K562 (cell line): Measurements from ENCODE around the gene THUMPD2. TPM values are rescaled to one million over a fixed set of nuclear protein-coding genes. Genes with fewer than 3 reads are reported as not detected.

Experiments used
- ATAC-seq: fragments of 200-7000 bp; cut with Tn5 transposase; 3 replicates; pipeline ENCODE4 v1.9.1; 2020; ENCODE audit warnings: moderate library complexity
- BruUV-seq: library from RNA; stranded (reverse); fragments of 400-500 nt; replicated peaks from 2 replicates; lab custom pipeline; 2021; lab: Mats Ljungman, UMichigan
- CTCF ChIA-PET: fragments of 300-600 bp; formaldehyde crosslinking; extraction: SDS; loops from one replicate; lab custom pipeline; 2021; ENCODE audit warnings: low intra/inter-chr PET ratio; lab: Yijun Ruan, JAX
- POLR2A ChIA-PET: fragments of 300-600, 350-650 bp; sonication (Branson Sonifier 250); formaldehyde crosslinking; extraction: SDS; loops from one replicate; lab custom pipeline; 2021; ENCODE audit warnings: antibody characterized with exemption, inconsistent platforms; lab: Yijun Ruan, JAX
- DNase-seq, 4 experiments: peaks; one replicate each; pipeline versions ENCODE4 v3.0.0 to v3.0.0-alpha.2; 2011 to 2018; ENCODE audit warnings: low spot score in 3 of 4, mixed read lengths in 3 of 4; ENCODE audit errors: extremely low read depth in 1 of 4
- FAIRE-seq: peaks from 2 replicates; lab custom pipeline; 2011; peaks lifted over from hg19 to GRCh38; lab: Jason Lieb, UNC
- H2AFZ ChIP-seq: 2 replicates; pipeline ENCODE4 v1.6.0; 2011; ENCODE audit warnings: low read depth, low read length, control low read depth, inconsistent platforms
- H3K27ac ChIP-seq: fragments of 200-600 bp; 3 replicates; pipeline ENCODE4 v1.8.0; 2011; ENCODE audit warnings: low read depth, mild to moderate bottlenecking, control low read depth, inconsistent platforms, low read length, moderate library complexity, mixed read lengths; ENCODE audit errors: extremely low read depth
- H3K27me3 ChIP-seq, 2 experiments: fragments of 300-600 bp in 1 of 2; 2 replicates in 1 of 2; 3 replicates in 1 of 2; pipeline versions ENCODE4 v1.6.0 to v1.8.0; 2011; ENCODE audit warnings: inconsistent platforms in 2 of 2, low read length in 2 of 2, mild to moderate bottlenecking in 1 of 2, mixed read lengths in 1 of 2, moderate library complexity in 1 of 2; ENCODE audit not compliant: control insufficient read depth in 2 of 2, insufficient read depth in 2 of 2
- H3K36me3 ChIP-seq: fragments of 300-600 bp; 3 replicates; pipeline ENCODE4 v1.8.0; 2011; ENCODE audit warnings: mild to moderate bottlenecking, low read length, inconsistent platforms; ENCODE audit not compliant: control insufficient read depth, insufficient read depth
- H3K4me1 ChIP-seq, 2 experiments: fragments of 200-600 bp in 1 of 2; replicated peaks in 1 of 2; 2 replicates in 1 of 2; 3 replicates in 1 of 2; pipeline versions ENCODE4 v1.5.1 to v1.8.0; 2011; ENCODE audit warnings: inconsistent platforms in 2 of 2, low read length in 2 of 2, mild to moderate bottlenecking in 1 of 2, mixed read lengths in 1 of 2, moderate library complexity in 1 of 2; ENCODE audit not compliant: control insufficient read depth in 2 of 2, insufficient read depth in 2 of 2
- H3K4me2 ChIP-seq: 2 replicates; pipeline ENCODE4 v1.6.1; 2011; ENCODE audit warnings: low read length, control low read depth, inconsistent platforms, mixed read lengths; ENCODE audit not compliant: insufficient read depth
- H3K4me3 ChIP-seq: fragments of 200-600 bp; sonication (generic), shearing (Covaris generic); 2 replicates; pipeline ENCODE4 v1.5.1; 2016; ENCODE audit warnings: control low read depth, inconsistent platforms
- H3K79me2 ChIP-seq: fragments of 200-600 bp; 3 replicates; pipeline ENCODE4 v1.8.0; 2011; ENCODE audit warnings: low read length, inconsistent platforms; ENCODE audit not compliant: control insufficient read depth, insufficient read depth
- H3K9ac ChIP-seq, 2 experiments: 2 replicates each; pipeline versions ENCODE4 v1.6.0 to v1.6.1; 2011; ENCODE audit warnings: low read depth in 2 of 2, low read length in 2 of 2, control low read depth in 1 of 2, inconsistent platforms in 1 of 2, mild to moderate bottlenecking in 1 of 2, mixed read lengths in 1 of 2; ENCODE audit not compliant: insufficient read depth in 1 of 2
- H3K9me1 ChIP-seq: one replicate; pipeline ENCODE4 v1.6.0; 2011; ENCODE audit warnings: inconsistent platforms, mild to moderate bottlenecking, low read length, moderate library complexity; ENCODE audit not compliant: control insufficient read depth, insufficient read depth
- H3K9me3 ChIP-seq: replicated peaks from 2 replicates; pipeline ENCODE4 v1.5.1; 2011; ENCODE audit warnings: low read depth, low read length, inconsistent platforms; ENCODE audit not compliant: control insufficient read depth, insufficient read depth
- H4K20me1 ChIP-seq: replicated peaks from 2 replicates; pipeline ENCODE4 v1.6.1; 2011; ENCODE audit warnings: low read length, inconsistent platforms, mixed read lengths; ENCODE audit not compliant: control insufficient read depth, insufficient read depth
- ELF1 ChIP-seq: fragments of 200-800 bp; sonication (Bioruptor generic); IDR thresholded peaks from 2 replicates; pipeline ENCODE4 v1.6.1; 2016; ENCODE audit warnings: missing genetic modification characterization, missing compliant biosample characterization
- FOXM1 ChIP-seq, 2 experiments: fragments of 450-650 bp in 1 of 2; sonication (generic) in 1 of 2; formaldehyde crosslinking in 1 of 2; IDR thresholded peaks; 2 replicates each; pipeline versions ENCODE4 v1.6.1 to v1.9.0; 2017 to 2022; ENCODE audit warnings: low read depth in 2 of 2, mild to moderate bottlenecking in 2 of 2, missing genetic modification reagents in 1 of 2, moderate library complexity in 1 of 2
- HDAC2 ChIP-seq: fragments of 450-650 bp; IDR thresholded peaks from 2 replicates; pipeline ENCODE4 v1.6.1; 2016; ENCODE audit warnings: mild to moderate bottlenecking
- MNT ChIP-seq, 2 experiments: fragments of 450-650 bp; conservative IDR thresholded peaks; 2 replicates each; pipeline ENCODE4 v1.6.1; 2017; ENCODE audit warnings: mild to moderate bottlenecking in 2 of 2, moderate library complexity in 2 of 2
- NR3C1 ChIP-seq: sonication (generic); formaldehyde crosslinking; IDR thresholded peaks from 2 replicates; pipeline ENCODE4 v1.8.1; 2022; ENCODE audit warnings: missing genetic modification reagents
- SNIP1 ChIP-seq: fragments of 450-650 bp; IDR thresholded peaks from 2 replicates; pipeline ENCODE4 v1.7.1; 2017; ENCODE audit warnings: low read depth, mild to moderate bottlenecking
- STAG1 ChIP-seq: sonication (generic); formaldehyde crosslinking; IDR thresholded peaks from 2 replicates; pipeline ENCODE4 v1.5.0; 2020; ENCODE audit warnings: missing genetic modification reagents, borderline replicate concordance
- TCF7 ChIP-seq: sonication (generic); IDR thresholded peaks from 2 replicates; pipeline ENCODE4 v1.6.1; 2016; ENCODE audit warnings: antibody characterized with exemption, borderline replicate concordance
- USF2 ChIP-seq: sonication (generic); formaldehyde crosslinking; IDR thresholded peaks from 2 replicates; pipeline ENCODE4 v1.5.0; 2020; ENCODE audit warnings: missing genetic modification reagents
- ZKSCAN8 ChIP-seq: fragments of 200-800 bp; sonication (Bioruptor generic); IDR thresholded peaks from 2 replicates; pipeline ENCODE4 v1.6.1; 2016; ENCODE audit warnings: missing genetic modification characterization, missing compliant biosample characterization
- ZNF175 ChIP-seq: fragments of 200-800 bp; sonication (Bioruptor generic); IDR thresholded peaks from 2 replicates; pipeline ENCODE4 v1.6.1; 2016; ENCODE audit warnings: low read depth, mild to moderate bottlenecking, missing genetic modification characterization, missing compliant biosample characterization
- ZNF282 ChIP-seq: sonication (generic); formaldehyde crosslinking; IDR thresholded peaks from 2 replicates; pipeline ENCODE4 v1.8.1; 2023; ENCODE audit warnings: missing genetic modification reagents
- WGBS: fragments of 100-300 bp; shearing (Covaris generic); methylation state at CpG from one replicate; pipeline ENCODE4 v1.1.6; 2016; ENCODE audit warnings: low coverage, mixed read lengths; ENCODE audit not compliant: insufficient coverage; ENCODE audit errors: missing lambda C conversion rate; 5-methylcytosine and 5-hydroxymethylcytosine counted together
- in situ Hi-C: fragments of 300-500 bp; cut with MboI; formaldehyde crosslinking; loops from 4 replicates; pipeline ENCODE4 v1.15.0; 2018; ENCODE audit warnings: inconsistent platforms, mixed read lengths
- intact Hi-C: fragments of 100-400 bp; cut with micrococcal nuclease; formaldehyde crosslinking; loops from 2 replicates; pipeline ENCODE4 v1.14.2; 2022
- polyA plus RNA-seq, 8 experiments: library from polyadenylated mRNA; depleted of rRNA in 4 of 8; stranded (reverse) in 5 of 8; unstranded in 3 of 8; fragments of >200 nt; fragmentation: Nextera tagmentation in 2 of 8; fragmentation: Illumina TruSeq in 1 of 8; extraction: Ambion mirVana in 2 of 8; extraction: Trizol in 1 of 8; gene quantifications; 2 replicates each; pipeline versions ENCODE4 v1.2.1 to v1.2.3, GENCODE V29; 2011 to 2014; ENCODE audit warnings: inconsistent platforms in 1 of 8, missing spikeins in 1 of 8
- total RNA-seq, 7 experiments: library from RNA; depleted of rRNA in 6 of 7; stranded (reverse); fragments of >200 nt in 6 of 7; fragmentation: Illumina TruSeq in 2 of 7; extraction: Trizol in 2 of 7; gene quantifications; 2 replicates each; pipeline versions ENCODE4 v1.2.1 to v1.2.3, GENCODE V29; 2011 to 2021; ENCODE audit warnings: low replicate concordance in 1 of 7

Gene THUMPD2
- total and polyA plus RNA-seq, 9 of the 15 experiments (the other 6 are each of a cell fraction or from before 2014, with no cell fraction given), result 9.6 to 40.4 (median 24.0) TPM

GRCh38 chr2:39803839-39804238 lies 24.8 kb upstream of the THUMPD2 start:
- no peak for TF ChIP-seq ZNF282 (CRISPR knock-in tag)
- TF ChIP-seq ELF1, result no peak
- TF ChIP-seq SNIP1, result no peak
- no peak for TF ChIP-seq MNT (conservative IDR thresholded peaks at IDR 0.05)
- TF ChIP-seq TCF7, result no peak
- TF ChIP-seq USF2 (CRISPR knock-in tag), result no peak
- TF ChIP-seq FOXM1 (IDR thresholded peaks at IDR 0.05; ENCODE audit: low read depth), result no peak
- no peak for TF ChIP-seq FOXM1 (CRISPR knock-in tag; IDR thresholded peaks at IDR 0.05; ENCODE audit: low read depth)
- TF ChIP-seq STAG1 (CRISPR knock-in tag), result no peak
- no peak for TF ChIP-seq ZKSCAN8 (CRISPR knock-in tag)
- no peak for TF ChIP-seq NR3C1 (CRISPR knock-in tag)
- no peak for TF ChIP-seq ZNF175 (CRISPR knock-in tag)
- no peak for TF ChIP-seq HDAC2
- no peak for FAIRE-seq
- intact Hi-C loops, result no loop called here
- Histone ChIP-seq H3K27ac (no peak overlapping the region), H3K79me2 (no peaks in the 10 kb centered on the region), H3K9me3 (no peaks in the 10 kb centered on the region), H3K4me2 (no peak overlapping the region), H3K9me1 (no peaks in the 10 kb centered on the region), H3K4me3 (no peak overlapping the region), H3K9ac (no peak overlapping the region), H4K20me1 (no peaks in the 10 kb centered on the region), H3K4me1 (no peaks in the 10 kb centered on the region), H3K36me3 (no peaks in the 10 kb centered on the region), H2AFZ (no peak overlapping the region), H3K27me3 (no peaks in the 10 kb centered on the region; a peak in 1 of 5 replicates)
- no TSS peak for BruUV-seq
- ATAC-seq, result no peak
- CTCF ChIA-PET, result no interaction called here
- in situ Hi-C loops, result no loop called here
- 5% methylated on average over 1 of the region's 1 CpG for WGBS
- POLR2A ChIA-PET, result no interaction called here
- DNase-seq, result no peak
